Measurements from ENCODE around the gene SMU1.
"Not testable (repeated sequence)": the region's sequence is repeated elsewhere in the genome, so short reads cannot be mapped to it uniquely, and the experiment has no call there.

The SMU1 gene

DNA sequence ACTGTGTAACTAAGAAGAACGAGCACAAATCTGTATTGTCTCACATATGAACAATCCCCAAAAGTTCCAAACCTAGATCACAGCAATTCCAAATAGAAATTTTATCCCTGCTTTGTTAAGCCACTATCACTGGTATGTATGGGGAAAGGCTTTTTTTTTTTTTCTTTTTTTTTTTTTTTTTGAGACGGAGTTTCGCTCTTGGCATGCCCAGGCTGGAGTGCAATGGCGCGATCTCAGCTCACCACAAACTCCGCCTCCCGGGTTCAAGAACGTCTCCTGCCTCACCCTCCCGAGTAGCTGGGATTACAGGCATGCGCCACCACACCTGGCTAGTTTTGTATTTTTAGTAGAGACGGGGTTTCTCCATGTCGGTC, 75.8 kb downstream of the SMU1 start:
- not testable (repeated sequence) for H3K4me1 ChIP-seq (ENCODE audit: control insufficient read depth, insufficient read depth, low read depth, low read length); H3K14ac ChIP-seq (ENCODE audit: low read length in 2 of 2); H3K23ac ChIP-seq (ENCODE audit: low read length in 2 of 2); H4K91ac ChIP-seq (ENCODE audit: low read length); H2BK120ac ChIP-seq (ENCODE audit: low read depth, low read length); H2BK12ac ChIP-seq (ENCODE audit: low read length in 2 of 2); H2AK5ac ChIP-seq (ENCODE audit: low read length, severe bottlenecking); H3K27me3 ChIP-seq (ENCODE audit: control insufficient read depth in 1 of 2, insufficient read depth in 1 of 2, low read length in 2 of 2); H2BK15ac ChIP-seq (ENCODE audit: low read depth, poor library complexity, severe bottlenecking); H3K18ac ChIP-seq (ENCODE audit: low read depth in 1 of 2, low read length in 2 of 2); H2AFZ ChIP-seq (ENCODE audit: low read depth, low read length); H2BK5ac ChIP-seq (ENCODE audit: low read depth, low read length, poor library complexity, severe bottlenecking); H3K4ac ChIP-seq (ENCODE audit: low read depth in 1 of 2, low read length in 2 of 2); H4K8ac ChIP-seq (ENCODE audit: low read length); H3K9me3 ChIP-seq (ENCODE audit: control insufficient read depth, low read length)
- Histone ChIP-seq H3K27ac (ENCODE audit: low read length, poor library complexity, severe bottlenecking) (peak overlapping the region; percentile 55), H3K4me3 (ENCODE audit: insufficient read depth in 1 of 2, low read depth in 1 of 2, low read length in 2 of 2) (peak overlapping the region; percentile 91 to 97), H3K9ac (ENCODE audit: low read length) (peak overlapping the region; percentile 98), H3K36me3 (ENCODE audit: control insufficient read depth in 1 of 2, insufficient read depth in 2 of 2, low read depth in 1 of 2, low read length in 2 of 2) (peaks cover 0 to 25% of the 10 kb centered on the region in 2 experiments), H3K79me1 (replicated peaks; ENCODE audit: low read length, poor library complexity, severe bottlenecking) (peaks cover 20% of the 10 kb centered on the region), H3K4me2 (ENCODE audit: low read length, poor library complexity, severe bottlenecking) (peak overlapping the region; percentile 32)
- peak; percentile 60 for DNase-seq
- 2% methylated on average over 5 of the region's 12 CpGs for WGBS

GRCh38 chr9:32992595-32993238, 83.8 kb downstream of the SMU1 start:
- Histone ChIP-seq H3K4ac (ENCODE audit: low read depth in 1 of 2, low read length in 2 of 2) (no peak overlapping the region), H3K4me1 (ENCODE audit: control insufficient read depth, insufficient read depth, low read depth, low read length) (no peaks in the 10 kb centered on the region), H4K91ac (ENCODE audit: low read length) (no peak overlapping the region), H2BK5ac (ENCODE audit: low read depth, low read length, poor library complexity, severe bottlenecking) (no peak overlapping the region), H3K79me1 (replicated peaks; ENCODE audit: low read length, poor library complexity, severe bottlenecking) (peaks cover 38% of the 10 kb centered on the region), H3K27me3 (ENCODE audit: control insufficient read depth in 1 of 2, insufficient read depth in 1 of 2, low read length in 2 of 2) (no peaks in the 10 kb centered on the region), H2AFZ (ENCODE audit: low read depth, low read length) (no peak overlapping the region), H3K36me3 (ENCODE audit: control insufficient read depth in 1 of 2, insufficient read depth in 2 of 2, low read depth in 1 of 2, low read length in 2 of 2) (peaks cover 11 to 73% of the 10 kb centered on the region in 2 experiments), H3K9ac (ENCODE audit: low read length) (no peak overlapping the region), H2BK120ac (ENCODE audit: low read depth, low read length) (no peak overlapping the region), H3K14ac (ENCODE audit: low read length in 2 of 2) (no peak overlapping the region), H3K4me2 (ENCODE audit: low read length, poor library complexity, severe bottlenecking) (no peak overlapping the region), H3K9me3 (ENCODE audit: control insufficient read depth, low read length) (no peaks in the 10 kb centered on the region), H2BK12ac (ENCODE audit: low read length in 2 of 2) (no peak overlapping the region), H3K18ac (ENCODE audit: low read depth in 1 of 2, low read length in 2 of 2) (no peak overlapping the region), H2BK15ac (ENCODE audit: low read depth, poor library complexity, severe bottlenecking) (no peak overlapping the region), H2AK5ac (ENCODE audit: low read length, severe bottlenecking) (no peak overlapping the region), H3K4me3 (ENCODE audit: insufficient read depth in 1 of 2, low read depth in 1 of 2, low read length in 2 of 2) (no peak overlapping the region), H4K8ac (ENCODE audit: low read length) (no peak overlapping the region), H3K23ac (ENCODE audit: low read length in 2 of 2) (no peak overlapping the region), H3K27ac (ENCODE audit: low read length, poor library complexity, severe bottlenecking) (no peak overlapping the region)
- WGBS: 87% methylated on average over 3 of the region's 3 CpGs
- no peak for DNase-seq

DNA sequence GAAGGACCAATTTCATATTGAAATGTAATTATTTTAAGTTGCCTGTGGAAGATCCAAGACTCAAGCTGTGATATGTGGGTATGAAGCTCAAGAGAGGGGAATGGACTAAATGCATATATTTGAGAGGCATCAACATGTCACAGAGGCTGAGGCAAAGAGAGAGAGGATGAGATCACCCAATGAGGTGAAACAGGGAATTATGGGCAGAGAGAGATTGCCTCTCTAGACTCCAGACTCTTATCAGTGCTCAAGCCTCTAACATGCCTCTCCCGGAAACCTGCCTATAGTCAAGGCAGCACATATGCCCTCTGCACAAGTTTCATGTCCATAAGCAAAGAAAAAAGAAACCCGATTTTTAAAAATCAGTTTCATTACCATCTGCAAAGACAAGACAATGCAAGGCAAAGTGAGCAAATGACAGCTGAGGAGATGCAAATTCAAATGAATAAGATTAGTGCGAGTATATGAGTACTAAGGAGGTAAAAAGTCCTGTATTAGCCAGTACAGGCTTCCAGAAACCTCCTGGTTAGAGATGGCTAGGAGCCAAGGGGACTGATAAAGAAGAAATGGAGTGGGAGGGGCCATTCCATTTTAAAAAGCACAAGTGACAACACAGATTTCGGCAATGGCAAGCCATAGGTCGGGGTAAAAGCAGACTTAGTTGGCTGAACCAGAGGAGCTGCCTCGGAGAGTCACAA, 84.4 kb downstream of the SMU1 start:
- no peaks in the 10 kb centered on the region for H3K27me3 ChIP-seq (ENCODE audit: control insufficient read depth in 1 of 2, insufficient read depth in 1 of 2, low read length in 2 of 2)
- H3K4me1 ChIP-seq (ENCODE audit: control insufficient read depth, insufficient read depth, low read depth, low read length): no peaks in the 10 kb centered on the region
- no peak overlapping the region for H3K18ac ChIP-seq (ENCODE audit: low read depth in 1 of 2, low read length in 2 of 2)
- no peak for DNase-seq
- no peak overlapping the region for H3K4me2 ChIP-seq (ENCODE audit: low read length, poor library complexity, severe bottlenecking)
- 95% methylated on average over 5 of the region's 6 CpGs for WGBS
- no peak overlapping the region for H3K14ac ChIP-seq (ENCODE audit: low read length in 2 of 2)
- H3K27ac ChIP-seq (ENCODE audit: low read length, poor library complexity, severe bottlenecking): no peak overlapping the region
- peaks cover 31% of the 10 kb centered on the region for H3K79me1 ChIP-seq (replicated peaks; ENCODE audit: low read length, poor library complexity, severe bottlenecking)
- H2BK5ac ChIP-seq (ENCODE audit: low read depth, low read length, poor library complexity, severe bottlenecking): no peak overlapping the region
- H3K23ac ChIP-seq (ENCODE audit: low read length in 2 of 2): no peak overlapping the region
- H3K4me3 ChIP-seq (ENCODE audit: insufficient read depth in 1 of 2, low read depth in 1 of 2, low read length in 2 of 2): no peak overlapping the region
- no peak overlapping the region for H2AFZ ChIP-seq (ENCODE audit: low read depth, low read length)
- no peak overlapping the region for H2BK15ac ChIP-seq (ENCODE audit: low read depth, poor library complexity, severe bottlenecking)
- H3K9ac ChIP-seq (ENCODE audit: low read length): no peak overlapping the region
- no peak overlapping the region for H4K91ac ChIP-seq (ENCODE audit: low read length)
- H4K8ac ChIP-seq (ENCODE audit: low read length): no peak overlapping the region
- no peaks in the 10 kb centered on the region for H3K9me3 ChIP-seq (ENCODE audit: control insufficient read depth, low read length)
- no peak overlapping the region for H2BK120ac ChIP-seq (ENCODE audit: low read depth, low read length)
- H3K4ac ChIP-seq (ENCODE audit: low read depth in 1 of 2, low read length in 2 of 2): no peak overlapping the region
- H2BK12ac ChIP-seq (ENCODE audit: low read length in 2 of 2): no peak overlapping the region
- H3K36me3 ChIP-seq (ENCODE audit: control insufficient read depth in 1 of 2, insufficient read depth in 2 of 2, low read depth in 1 of 2, low read length in 2 of 2): peaks cover 11 to 74% of the 10 kb centered on the region in 2 experiments
- H2AK5ac ChIP-seq (ENCODE audit: low read length, severe bottlenecking): no peak overlapping the region
